HG03159 (cell line): ENCODE measurements around the gene TMEM107.
A peak's percentile ranks its signal among the peaks of the same experiment; 100 is the strongest.

Experiments used
- ATAC-seq: cut with Tn5 transposase; IDR thresholded peaks from one replicate; pipeline ENCODE4 v1.9.1; 2021; ENCODE audit warnings: mild to moderate bottlenecking, moderate library complexity; ENCODE audit not compliant: unreplicated experiment

Gene TMEM107

DNA sequence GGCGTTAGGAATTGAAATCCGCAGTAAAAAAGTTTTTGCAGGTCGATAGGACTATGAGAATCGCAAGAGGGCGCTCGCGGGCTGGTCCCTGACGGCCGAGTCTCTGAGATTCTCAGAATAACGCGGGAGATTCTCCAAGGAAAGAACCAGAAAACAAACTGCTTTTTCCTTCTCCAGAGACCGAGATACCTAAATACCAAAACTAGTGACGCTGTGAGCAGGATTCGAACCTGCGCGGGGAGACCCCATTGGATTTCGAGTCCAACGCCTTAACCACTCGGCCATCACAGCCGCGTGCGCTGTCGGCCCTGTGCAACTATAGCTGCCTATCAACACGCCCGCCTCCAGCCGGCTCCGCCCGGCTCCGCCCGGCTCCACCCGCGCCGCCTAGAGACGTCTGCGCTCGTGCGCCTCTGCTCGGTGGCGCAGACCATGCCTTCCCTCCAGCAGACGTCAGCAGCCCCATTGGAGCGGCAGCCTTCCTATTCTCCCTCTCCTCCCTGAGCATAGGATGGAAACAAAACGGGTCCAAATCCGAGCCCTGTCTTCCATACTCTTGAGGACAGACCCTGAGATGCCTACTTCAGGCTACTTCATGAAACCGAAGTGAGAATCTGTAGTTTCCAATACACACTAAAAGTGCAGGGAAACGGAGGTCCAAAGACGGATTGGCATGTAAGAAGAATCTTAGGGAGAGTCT lies 37.4 kb downstream of the TMEM107 start:
- ATAC-seq: peak; percentile 74

GRCh38 chr17:8138374-8138671 lies 37.9 kb downstream of the TMEM107 start:
- no peak for ATAC-seq

GRCh38 chr17:8137645-8138373 lies 38.4 kb downstream of the TMEM107 start:
- ATAC-seq: no peak

DNA sequence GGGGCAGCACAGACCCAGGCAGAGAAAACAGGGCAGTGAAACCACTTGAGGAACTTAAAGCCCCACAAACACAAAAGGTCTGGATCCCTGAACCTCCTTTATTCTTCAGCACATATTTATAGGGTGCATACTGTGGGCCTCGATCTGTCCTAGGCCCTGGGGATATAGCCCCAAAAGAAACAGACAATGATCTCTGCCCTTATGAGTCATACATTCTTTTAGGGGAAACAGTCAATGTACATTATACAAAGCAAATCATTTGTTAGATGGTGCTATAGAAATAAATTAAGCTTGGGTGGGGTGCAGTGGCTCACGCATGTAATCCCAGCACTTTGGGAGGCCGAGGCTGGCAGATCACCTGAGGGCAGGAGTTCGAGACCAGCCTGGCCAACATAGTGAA lies 42.2 kb downstream of the TMEM107 start:
- ATAC-seq: no peak

DNA sequence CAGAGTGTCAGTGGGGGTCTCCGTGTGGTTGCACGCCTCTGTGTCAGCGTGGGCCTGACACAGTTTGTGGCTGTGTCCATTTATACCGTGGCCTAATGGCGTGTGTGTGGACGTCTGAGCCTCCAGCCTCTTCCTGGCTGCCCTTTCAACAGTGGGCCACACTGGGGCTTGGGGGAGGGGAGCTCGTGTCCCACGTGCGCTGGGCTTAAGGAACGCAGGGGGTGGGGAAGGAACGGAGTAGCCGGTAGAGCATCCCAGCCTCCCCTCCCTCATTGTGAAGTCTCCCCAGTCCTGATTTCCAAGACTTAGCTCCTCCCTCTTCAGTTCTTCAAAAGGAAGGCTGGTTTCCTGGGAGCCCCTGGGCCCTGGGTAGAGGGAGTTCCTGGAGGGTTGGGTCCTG lies 42.8 kb downstream of the TMEM107 start:
- no peak for ATAC-seq

- no peak for ATAC-seq
These were observed 44.2 kb downstream of the TMEM107 start for GRCh38 chr17:8131844-8132441.

DNA sequence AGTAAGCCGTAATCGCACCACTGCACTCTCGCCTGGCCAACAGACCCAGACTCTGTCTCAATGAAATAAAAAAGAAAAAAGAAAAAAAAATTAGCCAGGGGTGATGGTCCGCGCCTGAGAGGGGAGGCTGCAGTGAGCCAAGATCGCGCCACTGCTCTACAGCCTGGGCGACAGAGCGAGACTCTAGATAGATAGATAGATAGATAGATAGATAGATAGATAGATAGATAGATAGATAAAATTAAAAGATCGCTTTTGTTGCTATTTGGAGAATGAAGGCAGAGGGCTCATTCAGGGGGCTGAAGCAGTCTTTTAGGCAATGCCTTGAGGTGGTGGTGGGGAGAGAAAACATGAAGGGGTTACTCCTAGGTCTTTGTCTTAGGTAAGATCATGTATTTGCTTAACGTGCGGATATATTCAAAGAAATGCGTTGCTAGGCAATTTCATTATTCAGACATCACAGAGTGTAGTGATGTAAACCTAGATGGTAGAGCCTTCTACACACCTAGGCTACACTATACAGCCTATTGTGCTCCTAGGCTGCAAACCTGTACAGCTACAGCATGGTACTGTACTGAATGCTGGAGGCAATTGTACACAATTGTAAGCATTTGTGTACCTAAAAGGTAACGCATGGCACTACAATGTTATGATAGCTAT lies 47.9 kb downstream of the TMEM107 start:
- no peak for ATAC-seq

DNA sequence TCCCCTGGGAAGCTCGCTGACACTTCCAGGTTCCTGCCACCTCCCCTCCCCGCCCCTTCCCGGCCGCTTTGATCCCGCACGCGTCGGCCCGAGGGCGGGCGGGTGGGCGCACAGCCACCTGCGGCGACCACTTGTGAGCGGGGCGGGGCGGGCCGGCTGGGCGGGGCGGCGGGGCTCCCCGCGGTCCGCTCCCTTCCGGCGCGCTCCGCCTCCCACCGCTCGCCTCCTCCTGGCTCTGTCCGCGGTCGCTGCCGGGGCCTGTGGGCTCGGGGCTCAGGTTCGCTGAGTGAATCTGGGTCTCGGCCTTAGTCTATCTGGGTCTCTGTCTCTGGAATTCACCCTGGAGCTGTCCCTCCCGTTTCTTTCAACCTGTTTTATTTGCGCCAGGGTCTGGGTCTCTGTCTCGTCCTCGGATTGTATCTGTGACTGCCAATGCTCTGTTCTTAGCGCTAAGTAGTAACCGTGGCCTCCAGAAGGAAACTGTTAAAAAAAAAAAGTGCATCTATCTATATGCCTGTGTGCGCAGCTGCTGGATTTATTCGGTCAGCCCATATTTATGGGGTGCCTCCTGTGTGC lies 49.6 kb downstream of the TMEM107 start:
- ATAC-seq: no peak

DNA sequence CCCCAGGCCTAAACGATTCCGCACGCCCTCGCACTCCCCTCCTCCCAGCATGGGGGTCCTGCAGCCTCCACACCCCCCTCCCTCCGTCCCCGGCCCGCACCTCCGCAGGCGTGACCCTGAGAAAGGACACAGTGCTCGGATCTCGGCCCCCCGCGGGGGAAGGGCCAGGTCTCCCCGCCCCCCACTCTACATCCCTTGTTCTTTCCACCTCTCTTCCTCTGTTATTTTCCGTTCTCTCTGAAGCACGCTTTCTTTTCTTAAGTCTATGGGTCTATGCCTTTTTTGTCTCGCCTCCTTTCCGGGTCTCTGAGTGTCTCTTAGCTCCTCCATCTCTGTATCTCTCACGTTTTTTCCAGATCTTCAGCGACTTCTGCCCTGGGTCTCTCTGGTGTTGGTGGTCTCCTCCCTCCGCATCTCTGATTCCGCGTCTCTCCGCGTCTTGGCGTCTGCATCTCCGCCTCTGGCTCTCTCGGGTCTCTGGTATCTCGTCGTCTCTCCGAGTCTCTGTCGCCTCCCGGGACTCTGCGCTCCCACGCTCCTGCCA lies 50.2 kb downstream of the TMEM107 start:
- ATAC-seq: no peak

GRCh38 chr17:8125154-8125946 lies 50.8 kb downstream of the TMEM107 start:
- ATAC-seq: no peak

- ATAC-seq: no peak
These were observed 51.6 kb downstream of the TMEM107 start for GRCh38 chr17:8124350-8125153.

DNA sequence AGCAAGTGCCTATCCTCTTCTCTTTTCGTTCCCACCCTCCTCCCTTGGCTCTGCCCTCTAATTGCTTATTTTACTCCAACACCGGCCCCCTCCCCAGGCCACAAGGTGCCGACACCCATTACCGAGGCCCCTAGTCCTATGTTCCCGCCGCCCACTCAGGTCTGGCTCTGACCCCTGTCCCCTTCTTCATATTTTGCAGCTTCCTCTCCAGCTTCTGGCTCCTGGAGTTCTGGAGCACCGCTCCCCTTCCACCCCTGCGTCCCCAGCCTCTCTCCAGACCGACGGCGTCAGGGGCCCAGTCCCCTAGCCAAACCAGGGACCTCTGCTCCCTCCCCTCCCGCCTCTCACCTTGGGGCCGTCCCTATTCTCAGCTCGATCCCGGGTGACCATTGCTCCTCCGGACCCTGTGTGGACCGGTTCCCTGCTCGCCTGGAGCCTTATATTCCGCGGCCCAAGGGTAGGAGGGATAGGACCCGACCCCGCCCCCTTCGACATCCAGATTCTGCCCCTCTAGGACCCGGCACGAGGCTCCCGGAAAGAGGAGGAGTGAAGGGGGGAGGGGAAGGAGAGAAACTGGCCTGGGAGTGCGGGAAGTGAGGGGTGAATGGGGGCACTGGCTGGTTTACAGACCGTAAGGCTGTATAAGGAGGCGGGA lies 52.4 kb downstream of the TMEM107 start, which contains the start of gene HES7:
Gene HES7, minus strand, starts transcription at position 412 of the 655 bp plus-strand sequence. Its CDS starts 22 bp downstream, at position 390.
- ATAC-seq: no peak

- no peak for ATAC-seq
These were observed 53.1 kb downstream of the TMEM107 start for GRCh38 chr17:8122924-8123694.
